Hematopoietic multipotent progenitor cell treated with erythropoietin and hydrocortisone succinate and interleukin-3 and kit ligand, for 4 days (in vitro differentiated cells): ENCODE data around the gene PPP1R14D.

ENCODE experiments used
- DNase-seq: peaks from one replicate; pipeline ENCODE4 v3.0.0-alpha.2; 2015

The PPP1R14D gene

DNA sequence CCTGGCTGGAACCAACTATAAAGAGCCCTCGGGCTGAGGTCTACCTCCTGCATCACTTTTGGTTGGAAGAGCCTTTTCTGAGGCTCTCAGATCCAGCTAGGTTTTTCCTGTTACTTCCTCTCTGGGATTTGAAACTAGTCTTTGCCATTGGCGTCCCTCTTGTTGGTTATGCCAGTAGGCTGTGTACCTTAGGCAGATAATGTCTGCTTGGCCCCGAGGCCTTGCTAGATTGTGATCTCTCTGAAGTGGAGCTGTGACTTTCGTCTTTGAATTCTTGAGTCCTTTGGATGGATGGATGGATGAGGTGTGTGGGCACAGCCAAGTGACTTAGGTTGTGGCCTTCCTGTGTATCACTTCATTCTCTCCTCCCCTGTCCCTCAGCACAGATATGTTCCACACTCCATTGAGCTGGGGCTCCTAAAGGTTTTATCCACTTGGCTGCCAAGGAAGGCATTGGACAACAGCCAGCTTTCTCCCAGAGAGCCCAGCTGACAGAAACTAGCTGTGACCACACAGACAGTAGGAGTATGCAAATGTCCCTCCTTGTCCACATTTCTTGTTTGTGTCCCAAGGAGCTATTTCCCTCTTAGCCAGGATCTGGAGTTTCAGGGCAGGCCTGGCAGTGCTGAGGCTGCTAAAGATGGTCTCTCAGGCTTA lies 13.3 kb downstream of the PPP1R14D start:
- no peak for DNase-seq

GRCh38 chr15:40812721-40813425 lies 15.6 kb downstream of the PPP1R14D start:
- no peak for DNase-seq

DNA sequence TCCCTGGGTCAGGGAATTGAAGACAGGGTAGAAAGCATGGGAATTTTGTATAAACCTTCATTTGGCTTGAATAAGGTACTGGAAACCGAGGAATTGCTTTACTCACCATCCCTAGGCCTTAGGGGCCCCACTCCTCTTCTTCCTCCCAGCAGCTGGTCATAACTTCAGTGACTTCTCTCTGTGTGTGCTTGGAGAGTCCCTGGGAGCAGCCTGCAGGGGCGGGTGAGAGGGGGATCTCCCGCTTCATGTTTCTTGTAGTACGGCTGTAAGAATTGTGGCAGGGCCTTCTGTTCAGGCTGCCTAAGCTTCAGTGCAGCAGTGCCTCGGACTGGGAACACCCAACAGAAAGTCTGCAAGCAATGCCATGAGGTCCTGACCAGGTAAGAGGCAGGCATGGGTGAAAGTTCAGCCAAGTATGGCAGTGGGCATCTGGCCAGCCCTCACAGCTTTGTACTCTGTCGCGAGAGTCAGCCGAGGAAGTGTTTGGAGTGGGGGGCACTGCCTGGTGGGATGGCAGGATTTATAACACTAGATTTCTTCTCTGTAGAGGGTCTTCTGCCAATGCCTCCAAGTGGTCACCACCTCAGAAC lies 19.6 kb downstream of the PPP1R14D start:
- DNase-seq = no peak

- no peak for DNase-seq
Observed at GRCh38 chr15:40807888-40808461, 20.5 kb downstream of the PPP1R14D start.

DNA sequence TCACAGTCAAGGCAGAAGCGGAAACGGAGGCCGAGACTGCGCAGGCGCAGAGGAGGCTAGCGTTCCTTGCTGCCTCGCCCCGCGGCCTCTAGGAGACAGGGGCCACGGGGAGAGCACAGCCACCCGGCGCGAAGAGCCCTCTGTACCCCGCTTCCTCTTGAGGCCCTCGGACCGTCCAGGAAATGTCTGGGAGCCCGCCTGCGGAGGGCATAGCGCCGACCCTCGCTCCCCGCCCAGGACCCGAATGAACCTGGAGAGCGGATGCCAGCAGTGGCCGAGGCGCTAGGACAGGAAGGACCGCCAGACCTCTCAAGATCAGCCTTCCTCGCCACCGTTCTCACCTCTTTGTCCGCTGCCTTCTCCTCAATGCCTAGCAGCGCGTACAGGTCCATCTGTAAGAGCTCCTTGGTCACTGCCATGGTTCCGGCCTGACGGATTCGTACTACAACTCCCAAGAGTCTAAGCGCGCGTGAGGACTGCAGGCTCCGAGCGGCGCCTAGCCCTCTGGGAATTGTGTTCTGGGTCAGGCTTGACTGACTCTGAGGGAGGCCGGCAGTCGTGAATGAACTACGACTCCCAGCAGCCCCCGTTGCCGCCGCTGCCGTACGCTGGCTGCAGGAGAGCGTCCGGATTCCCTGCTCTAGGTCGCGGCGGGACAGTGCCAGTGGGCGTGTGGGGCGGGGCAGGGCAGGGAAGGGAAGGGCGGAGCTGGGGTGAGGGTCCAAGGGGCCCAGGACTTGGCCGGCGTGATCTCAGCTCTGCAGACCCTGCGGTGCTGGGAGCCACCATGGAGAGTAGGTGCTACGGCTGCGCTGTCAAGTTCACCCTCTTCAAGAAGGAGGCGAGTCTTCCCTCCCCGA lies 21.2 kb downstream of the PPP1R14D start, which contains the start of the genes DNAJC17 and ZFYVE19:
Gene DNAJC17 (minus strand): TSS at position 446 of the 860 bp plus-strand sequence. CDS start 27 bp downstream, at position 419.
Gene ZFYVE19 (plus strand): TSS at position 62 of the 860 bp plus-strand sequence. CDS start 501 bp downstream, at position 563.
- peak; percentile 99 for DNase-seq

DNA sequence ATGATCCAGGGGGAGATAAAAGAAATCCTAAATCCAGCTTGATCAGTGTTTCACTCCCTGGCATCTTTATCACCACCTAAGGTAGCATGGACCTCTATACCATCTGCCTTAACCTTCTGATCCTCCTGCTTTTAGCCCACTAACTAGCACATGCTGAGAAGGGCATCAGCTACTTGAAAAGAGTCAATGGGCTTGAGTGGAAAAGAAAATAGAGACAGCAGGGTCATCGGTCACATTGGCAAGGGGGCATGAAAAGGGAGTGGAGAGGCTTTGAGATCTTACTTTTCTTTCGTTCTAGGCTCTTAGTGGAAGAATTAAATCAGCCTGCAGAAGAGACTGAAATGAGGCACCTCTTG lies 21.9 kb downstream of the PPP1R14D start:
- DNase-seq = no peak

DNA sequence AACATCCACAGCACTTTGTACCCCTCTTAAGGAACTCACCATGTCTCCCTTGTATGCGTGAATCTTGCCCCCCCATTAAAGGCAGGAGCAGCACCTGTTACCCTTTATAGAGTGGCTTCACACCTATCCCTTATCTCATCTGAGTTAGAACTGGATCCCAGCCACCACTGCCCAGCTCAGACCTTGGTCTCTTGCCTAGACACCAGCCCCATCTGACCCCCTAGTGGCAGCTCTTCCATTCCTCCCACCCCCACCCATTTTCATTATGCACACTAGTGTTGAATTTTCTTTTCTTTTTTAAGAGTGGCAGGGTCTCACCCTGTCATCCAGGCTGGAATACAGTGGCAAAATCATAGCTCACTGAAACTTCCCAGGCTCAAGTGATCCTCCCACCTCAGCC lies 24.8 kb downstream of the PPP1R14D start:
- no peak for DNase-seq

GRCh38 chr15:40803076-40803475 lies 25.4 kb downstream of the PPP1R14D start:
- no peak for DNase-seq

GRCh38 chr15:40799523-40799922 lies 29.0 kb downstream of the PPP1R14D start:
- DNase-seq = no peak

GRCh38 chr15:40796512-40796911 lies 32.0 kb downstream of the PPP1R14D start:
- DNase-seq = no peak

DNA sequence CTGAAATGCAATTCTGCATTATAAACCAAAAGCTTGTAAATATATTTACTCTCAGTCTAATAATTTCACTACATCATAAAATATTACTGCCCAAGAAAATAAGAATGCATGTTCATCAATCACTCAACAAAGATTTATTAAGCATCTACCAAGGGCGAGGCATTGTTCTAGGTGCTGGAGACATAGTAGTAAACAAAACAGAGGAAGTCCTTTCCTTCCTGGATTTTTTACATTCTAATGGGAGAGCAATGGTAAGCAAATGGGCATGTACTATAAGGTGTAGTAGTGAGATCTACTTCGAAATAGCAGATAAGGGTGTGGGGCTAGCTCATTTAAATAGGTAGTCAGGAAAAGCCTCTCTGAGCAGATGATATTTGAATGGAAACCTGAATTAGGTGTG lies 32.5 kb downstream of the PPP1R14D start:
- DNase-seq = no peak

GRCh38 chr15:40793216-40793989 lies 35.1 kb downstream of the PPP1R14D start:
- DNase-seq = peak; percentile 48

DNA sequence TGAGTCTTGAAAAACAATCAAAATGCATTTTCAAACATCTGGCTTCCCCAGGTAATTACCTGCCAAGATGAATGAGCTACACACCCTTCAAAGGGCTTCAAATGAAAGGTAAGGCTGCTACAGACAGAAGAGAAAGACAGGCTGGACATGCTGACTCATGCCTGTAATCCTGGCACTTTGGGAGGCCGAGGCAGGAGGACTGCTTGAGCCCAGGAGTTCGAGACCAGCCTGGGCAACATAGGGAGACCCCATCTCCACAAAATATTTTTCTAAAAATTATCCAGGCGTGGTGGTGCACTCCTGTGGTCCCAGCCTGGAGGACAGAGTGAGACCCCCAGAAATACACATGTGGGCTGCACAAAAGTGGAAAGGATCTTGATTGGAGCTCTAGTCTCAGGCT lies 36.1 kb downstream of the PPP1R14D start:
- no peak for DNase-seq

DNA sequence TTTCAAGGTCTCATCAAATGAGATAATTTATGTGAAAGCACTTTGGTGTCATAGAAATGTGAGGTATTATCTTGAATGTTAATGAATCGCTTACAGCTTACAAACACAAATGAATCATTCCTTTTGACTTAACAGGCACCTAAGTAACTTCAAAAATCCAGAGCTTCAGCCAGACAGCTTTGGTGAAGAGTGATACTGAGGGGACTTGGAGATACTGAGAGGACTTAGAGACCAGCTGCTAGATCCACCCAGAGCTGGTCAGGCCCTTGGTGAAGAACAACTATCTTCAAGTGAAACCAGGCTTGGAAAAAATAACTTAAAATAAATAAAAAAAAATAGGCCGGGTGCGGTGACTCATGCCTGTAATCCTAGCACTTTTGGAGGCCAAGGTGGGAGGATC lies 37.8 kb downstream of the PPP1R14D start:
- DNase-seq = no peak

GRCh38 chr15:40789999-40790398 lies 38.5 kb downstream of the PPP1R14D start:
- no peak for DNase-seq

- DNase-seq = no peak
Observed at GRCh38 chr15:40789119-40789518, 39.4 kb downstream of the PPP1R14D start.

DNA sequence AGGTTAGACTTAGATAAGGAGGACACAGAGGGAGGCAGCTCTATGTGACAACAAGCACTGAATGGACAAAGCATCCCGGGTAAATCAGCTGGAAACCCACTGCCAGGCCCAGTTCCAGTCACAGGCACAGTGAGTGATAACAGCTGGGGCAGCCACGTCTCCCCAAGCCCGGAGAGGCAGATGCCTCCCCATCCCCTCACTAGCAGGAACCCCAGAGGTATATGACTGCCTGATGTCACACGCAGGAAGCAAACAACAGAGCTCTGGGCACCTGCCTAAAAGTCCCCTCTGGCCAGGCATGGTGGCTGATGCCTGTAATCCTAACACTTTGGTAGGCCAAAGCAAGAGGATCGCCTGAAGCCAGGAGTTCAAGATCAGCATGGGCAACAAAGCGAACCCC lies 40.5 kb downstream of the PPP1R14D start:
- DNase-seq = peak; percentile 28

- DNase-seq = peak; percentile 66
Observed at GRCh38 chr15:40787344-40787841, 41.1 kb downstream of the PPP1R14D start.

GRCh38 chr15:40785814-40786213 lies 42.7 kb downstream of the PPP1R14D start:
- no peak for DNase-seq

GRCh38 chr15:40785164-40785563 lies 43.3 kb downstream of the PPP1R14D start:
- no peak for DNase-seq

DNA sequence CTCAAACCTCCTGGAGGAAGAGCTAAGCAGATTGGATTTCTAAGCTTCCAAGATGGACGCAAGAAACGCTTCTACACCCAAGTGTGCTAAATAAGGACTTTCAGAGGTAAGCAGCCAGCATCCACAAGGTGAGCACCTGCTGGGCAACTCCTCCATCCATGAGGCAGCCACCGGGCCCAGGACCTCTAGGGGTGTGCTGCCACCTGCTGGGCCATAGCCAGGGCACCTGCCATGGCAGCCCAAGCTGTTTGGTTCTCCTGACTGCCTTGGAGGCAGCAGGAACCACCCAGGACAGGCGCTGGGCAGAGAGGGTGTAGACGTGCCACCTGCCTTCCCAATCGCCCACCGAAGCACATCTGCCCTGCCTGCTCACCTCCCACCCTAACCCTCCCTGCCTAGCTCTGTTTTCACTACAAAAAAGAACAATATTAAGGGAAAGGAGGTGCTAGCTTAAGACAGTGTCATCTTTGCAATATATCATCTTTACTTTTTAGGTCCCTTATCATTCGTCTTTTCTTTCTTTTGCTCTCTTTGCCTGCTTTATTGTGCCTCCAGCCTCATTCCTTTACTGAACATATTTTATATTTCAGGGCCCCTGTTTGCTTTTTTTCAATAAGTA lies 45.8 kb downstream of the PPP1R14D start:
- DNase-seq = peak; percentile 83
